Gastrocnemius medialis (tissue), 4 donors: ENCODE results near the gene CORIN. TPM values are rescaled to one million over a fixed set of nuclear protein-coding genes. Genes with fewer than 3 reads are reported as not detected.

ENCODE experiments used
- ATAC-seq, 2 donors: fragments of 150-250 bp; one replicate each; pipeline ENCODE4 v1.9.1; 2016
- DNase-seq, 2 donors: peaks; one replicate each; pipeline ENCODE4 v3.0.0-alpha.2; 2019
- H3K27ac ChIP-seq, 4 donors: fragments of 200-600 bp; sonication (generic); 1 replicate in 1 of 4; 2 replicates in 3 of 4; pipeline ENCODE4 v1.5.1; 2016 to 2018; ENCODE audit warnings: mild to moderate bottlenecking in 2 of 4, moderate library complexity in 1 of 4
- H3K27me3 ChIP-seq, 3 donors: fragments of 200-600 bp; sonication (generic) in 2 of 3; 1 replicate in 1 of 3; 2 replicates in 2 of 3; pipeline versions ENCODE4 v1.5.1 to v1.6.0; 2016 to 2019; ENCODE audit warnings: mild to moderate bottlenecking in 1 of 3, moderate library complexity in 1 of 3
- H3K36me3 ChIP-seq, 2 donors: fragments of 200-600 bp; sonication (generic) in 1 of 2; one replicate each; pipeline ENCODE4 v1.5.1; 2017 to 2018
- H3K4me1 ChIP-seq, 2 donors: fragments of 200-600 bp; sonication (generic) in 1 of 2; one replicate each; pipeline ENCODE4 v1.5.1; 2016 to 2017; ENCODE audit warnings: mild to moderate bottlenecking in 2 of 2
- H3K4me3 ChIP-seq, 4 donors: fragments of 200-600 bp; sonication (generic) in 3 of 4; 1 replicate in 1 of 4; 2 replicates in 3 of 4; pipeline ENCODE4 v1.5.1; 2016 to 2019; ENCODE audit warnings: mild to moderate bottlenecking in 2 of 4
- H3K9me3 ChIP-seq, 3 donors: fragments of 200-600 bp; sonication (generic) in 2 of 3; 1 replicate in 1 of 3; 2 replicates in 2 of 3; pipeline ENCODE4 v1.5.1; 2016 to 2019
- CTCF ChIP-seq, 5 experiments: fragments of 450-650 bp in 3 of 5; fragments of 200-600 bp in 2 of 5; sonication (generic) in 2 of 5; IDR thresholded peaks in 4 of 5; conservative IDR thresholded peaks in 1 of 5; 1 replicate in 4 of 5; 2 replicates in 1 of 5; pipeline ENCODE4 v1.5.1; 2016 to 2019; ENCODE audit warnings: antibody characterized with exemption in 5 of 5, mild to moderate bottlenecking in 3 of 5, moderate library complexity in 3 of 5
- POLR2A ChIP-seq, 2 donors: fragments of 450-650 bp; IDR thresholded peaks; one replicate each; pipeline ENCODE4 v1.6.1; 2017; ENCODE audit warnings: antibody characterized with exemption in 2 of 2, mild to moderate bottlenecking in 2 of 2, moderate library complexity in 2 of 2
- in situ Hi-C, 4 donors: fragments of 200-750 bp; cut with MboI; loops; one replicate each; pipeline versions ENCODE4 v1.15.0 to v1.8.0; 2017; ENCODE audit warnings: low sequenced_read_pairs in 4 of 4
- intact Hi-C: fragments of 100-400 bp; cut with DNase I; formaldehyde crosslinking; loops from one replicate; pipeline ENCODE4 v1.15.1; 2023; ENCODE audit warnings: low total_unique reads
- total RNA-seq, 4 donors: library from RNA; depleted of rRNA; stranded (reverse); fragments of >200 nt; gene quantifications; one replicate each; pipeline versions ENCODE4 v1.1.0 to v1.2.3, GENCODE V29; 2016

Gene CORIN
- total RNA-seq, 4 donors from 2014 or later = 0.49 to 0.70 TPM; not detected in 2

- H3K27me3 ChIP-seq = no peaks in the 10 kb centered on the region
- DNase-seq (no peak), ATAC-seq (no peak)
- TF ChIP-seq POLR2A (IDR thresholded peaks at IDR 0.05) (no peak), CTCF (IDR thresholded peaks at IDR 0.05 in 4 of 5, conservative IDR thresholded peaks at IDR 0.05 in 1 of 5) (no peak)
- in situ Hi-C loops = no loop called here
- intact Hi-C loops = no loop called here
- H3K27ac ChIP-seq = no peak overlapping the region
- H3K4me1 ChIP-seq = no peaks in the 10 kb centered on the region
- H3K36me3 ChIP-seq = no peaks in the 10 kb centered on the region
- H3K9me3 ChIP-seq = no peaks in the 10 kb centered on the region
- H3K4me3 ChIP-seq = no peak overlapping the region
Observed at GRCh38 chr4:47642985-47643760, 194.7 kb downstream of the CORIN start.

DNA sequence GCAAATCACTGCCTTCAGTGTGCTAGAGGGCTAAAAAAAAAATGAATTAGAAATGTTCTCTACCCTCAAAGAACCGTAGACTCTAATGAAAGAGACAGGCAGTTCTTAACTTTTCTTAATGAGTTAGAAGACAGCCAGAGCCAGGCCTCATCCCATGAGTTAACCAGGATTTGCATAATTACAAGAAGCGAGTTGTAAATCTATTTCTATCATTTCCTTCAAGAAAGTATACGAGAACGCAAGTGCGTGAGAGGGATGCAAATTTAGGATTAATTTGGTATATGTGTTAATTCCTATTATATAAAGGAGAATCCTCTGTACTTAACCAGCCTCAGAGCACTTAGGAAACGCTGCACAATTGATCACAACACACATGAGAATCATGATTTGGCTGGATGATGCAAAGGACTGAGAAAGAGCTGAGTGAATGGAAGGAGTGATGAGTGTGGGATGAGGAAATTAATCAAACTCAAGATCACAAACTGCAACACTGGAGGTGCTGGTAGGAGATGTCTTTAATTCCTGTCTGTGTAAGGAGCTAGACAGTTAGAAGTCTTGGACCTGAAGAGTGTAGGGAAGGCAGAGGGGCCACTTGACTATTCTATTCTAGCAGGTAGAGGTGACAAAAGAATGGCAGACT lies 195.6 kb downstream of the CORIN start:
- ATAC-seq (no peak), DNase-seq (no peak)
- no peaks in the 10 kb centered on the region for H3K36me3 ChIP-seq
- H3K4me1 ChIP-seq = no peaks in the 10 kb centered on the region
- H3K4me3 ChIP-seq = no peak overlapping the region
- in situ Hi-C loops = no loop called here
- intact Hi-C loops = no loop called here
- TF ChIP-seq POLR2A (IDR thresholded peaks at IDR 0.05) = no peak
- TF ChIP-seq CTCF (IDR thresholded peaks at IDR 0.05 in 4 of 5, conservative IDR thresholded peaks at IDR 0.05 in 1 of 5) = no peak
- H3K9me3 ChIP-seq = no peaks in the 10 kb centered on the region
- H3K27ac ChIP-seq = no peak overlapping the region
- no peaks in the 10 kb centered on the region for H3K27me3 ChIP-seq

DNA sequence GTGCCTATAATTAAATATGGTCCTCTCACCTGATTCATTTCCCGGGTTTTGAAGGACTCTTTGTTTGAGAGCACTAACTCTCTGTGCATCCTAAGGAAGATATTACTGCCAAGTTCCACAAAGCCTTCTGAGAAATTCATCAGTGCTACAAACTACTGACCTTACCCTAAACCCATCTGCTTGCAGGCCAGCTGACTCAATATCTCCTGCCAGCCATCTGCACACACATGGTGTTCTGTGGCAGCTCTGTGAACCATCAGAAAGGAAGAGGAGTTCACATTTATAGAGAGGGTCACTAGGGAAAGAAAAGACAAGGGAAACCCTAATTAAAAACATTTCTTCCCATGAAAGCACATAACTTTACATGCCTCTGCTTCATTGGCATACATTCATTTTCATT lies 196.1 kb downstream of the CORIN start:
- H3K4me1 ChIP-seq = no peaks in the 10 kb centered on the region
- H3K36me3 ChIP-seq = no peaks in the 10 kb centered on the region
- ATAC-seq (no peak), DNase-seq (no peak)
- intact Hi-C loops = no loop called here
- in situ Hi-C loops = no loop called here
- no peaks in the 10 kb centered on the region for H3K27me3 ChIP-seq
- no peak overlapping the region for H3K27ac ChIP-seq
- no peaks in the 10 kb centered on the region for H3K9me3 ChIP-seq
- TF ChIP-seq POLR2A (IDR thresholded peaks at IDR 0.05) (no peak), CTCF (IDR thresholded peaks at IDR 0.05 in 4 of 5, conservative IDR thresholded peaks at IDR 0.05 in 1 of 5) (no peak)
- H3K4me3 ChIP-seq = no peak overlapping the region

GRCh38 chr4:47640911-47641310 lies 197.0 kb downstream of the CORIN start:
- Histone ChIP-seq H3K36me3 (no peaks in the 10 kb centered on the region), H3K27ac (no peak overlapping the region), H3K9me3 (no peaks in the 10 kb centered on the region), H3K4me3 (no peak overlapping the region), H3K4me1 (no peaks in the 10 kb centered on the region), H3K27me3 (no peaks in the 10 kb centered on the region)
- ATAC-seq (no peak), DNase-seq (no peak)
- TF ChIP-seq POLR2A (IDR thresholded peaks at IDR 0.05) (no peak), CTCF (IDR thresholded peaks at IDR 0.05 in 4 of 5, conservative IDR thresholded peaks at IDR 0.05 in 1 of 5) (no peak)
- intact Hi-C loops (no loop called here), in situ Hi-C loops (no loop called here)
